Stimulated activated CD8-positive, alpha-beta memory T cell treated with anti-CD3 and anti-CD28 coated beads, Interleukin-15, amount 100 ng/mL, for 4 hours (primary cell): ENCODE measurements around the gene WDFY1.

Experiments used
- DNase-seq, 2 donors: peaks; one replicate each; pipeline ENCODE4 v3.0.0-alpha.2; 2020; ENCODE audit warnings: low read depth in 2 of 2

The WDFY1 gene

GRCh38 chr2:223930103-223930976 is 14.8 kb downstream of the WDFY1 start:
- DNase-seq, result no peak

GRCh38 chr2:223929571-223930102 is 15.5 kb downstream of the WDFY1 start:
- no peak for DNase-seq

- no peak for DNase-seq
These were observed 16.8 kb downstream of the WDFY1 start for GRCh38 chr2:223928113-223929006.

- DNase-seq, result no peak
These were observed 20.0 kb downstream of the WDFY1 start for GRCh38 chr2:223925106-223925505.

GRCh38 chr2:223923976-223924375 is 21.2 kb downstream of the WDFY1 start:
- no peak for DNase-seq

GRCh38 chr2:223922308-223922707 is 22.8 kb downstream of the WDFY1 start:
- DNase-seq, result no peak

- DNase-seq, result no peak
These were observed 23.9 kb downstream of the WDFY1 start for GRCh38 chr2:223921204-223921603.

- DNase-seq, result no peak
These were observed 25.0 kb downstream of the WDFY1 start for GRCh38 chr2:223920109-223920508.

- no peak for DNase-seq
These were observed 26.4 kb downstream of the WDFY1 start for GRCh38 chr2:223918671-223919134.

GRCh38 chr2:223916181-223916920 is 28.8 kb downstream of the WDFY1 start:
- DNase-seq, result no peak

- DNase-seq, result no peak
These were observed 30.1 kb downstream of the WDFY1 start for GRCh38 chr2:223915071-223915470.

GRCh38 chr2:223914324-223914723 is 30.8 kb downstream of the WDFY1 start:
- no peak for DNase-seq

- no peak for DNase-seq
These were observed 36.0 kb downstream of the WDFY1 start for GRCh38 chr2:223909001-223909741.

GRCh38 chr2:223908304-223908998 is 36.7 kb downstream of the WDFY1 start:
- no peak for DNase-seq

GRCh38 chr2:223905996-223906395 is 39.1 kb downstream of the WDFY1 start:
- no peak for DNase-seq

- no peak for DNase-seq
These were observed 43.3 kb downstream of the WDFY1 start for GRCh38 chr2:223901854-223902253.

- no peak for DNase-seq
These were observed 43.8 kb downstream of the WDFY1 start for GRCh38 chr2:223901311-223901710.

GRCh38 chr2:223900531-223900930 is 44.6 kb downstream of the WDFY1 start:
- DNase-seq, result no peak

- DNase-seq, result no peak
These were observed 45.1 kb downstream of the WDFY1 start for GRCh38 chr2:223900066-223900465.

GRCh38 chr2:223897669-223898330 is 47.3 kb downstream of the WDFY1 start:
- DNase-seq, result no peak
